ENCODE results near the gene AFF2.

- TF ChIP-seq POLR2A (IDR thresholded peaks at IDR 0.05), result no peak
- TF ChIP-seq POLR2AphosphoS5 (IDR thresholded peaks at IDR 0.05), result no peak
- TF ChIP-seq, protein P1, sequence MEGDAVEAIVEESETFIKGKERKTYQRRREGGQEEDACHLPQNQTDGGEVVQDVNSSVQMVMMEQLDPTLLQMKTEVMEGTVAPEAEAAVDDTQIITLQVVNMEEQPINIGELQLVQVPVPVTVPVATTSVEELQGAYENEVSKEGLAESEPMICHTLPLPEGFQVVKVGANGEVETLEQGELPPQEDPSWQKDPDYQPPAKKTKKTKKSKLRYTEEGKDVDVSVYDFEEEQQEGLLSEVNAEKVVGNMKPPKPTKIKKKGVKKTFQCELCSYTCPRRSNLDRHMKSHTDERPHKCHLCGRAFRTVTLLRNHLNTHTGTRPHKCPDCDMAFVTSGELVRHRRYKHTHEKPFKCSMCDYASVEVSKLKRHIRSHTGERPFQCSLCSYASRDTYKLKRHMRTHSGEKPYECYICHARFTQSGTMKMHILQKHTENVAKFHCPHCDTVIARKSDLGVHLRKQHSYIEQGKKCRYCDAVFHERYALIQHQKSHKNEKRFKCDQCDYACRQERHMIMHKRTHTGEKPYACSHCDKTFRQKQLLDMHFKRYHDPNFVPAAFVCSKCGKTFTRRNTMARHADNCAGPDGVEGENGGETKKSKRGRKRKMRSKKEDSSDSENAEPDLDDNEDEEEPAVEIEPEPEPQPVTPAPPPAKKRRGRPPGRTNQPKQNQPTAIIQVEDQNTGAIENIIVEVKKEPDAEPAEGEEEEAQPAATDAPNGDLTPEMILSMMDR (IDR thresholded peaks at IDR 0.05), result no peak
- TF ChIP-seq EP300 (IDR thresholded peaks at IDR 0.05), result no peak
These were observed 409.3 kb downstream of the AFF2 start for GRCh38 chrX:148909758-148910157.
